ENCODE data around the gene TTLL5.

The TTLL5 gene

DNA sequence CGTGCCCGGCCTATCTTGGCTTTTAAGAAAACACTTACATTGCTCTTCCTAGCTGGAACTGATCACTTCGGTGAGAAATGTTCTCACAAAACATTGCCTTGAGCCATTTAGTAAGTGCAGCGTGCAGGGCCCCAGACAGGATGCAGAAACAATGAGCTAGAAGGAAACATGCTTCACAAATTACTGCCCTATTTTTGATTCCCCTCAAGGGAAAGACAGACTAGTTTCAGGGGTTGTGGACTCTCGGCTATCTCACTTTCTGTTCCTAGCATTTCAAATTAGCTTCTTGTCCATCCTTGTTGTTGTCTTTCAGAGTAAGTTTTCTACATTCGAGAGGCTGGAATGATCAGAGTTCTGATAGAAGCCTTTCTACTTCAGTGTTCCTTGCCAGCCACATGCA is 299.2 kb downstream of the TTLL5 start:
- Histone ChIP-seq H3K9me3 (ENCODE audit: low read length) (no peaks in the 10 kb centered on the region), H3K36me3 (ENCODE audit: insufficient read depth, low read length) (peaks cover 42% of the 10 kb centered on the region), H3K9ac (ENCODE audit: low read length) (no peak overlapping the region), H3K27me3 (ENCODE audit: control insufficient read depth in 1 of 2, insufficient read depth in 2 of 2, low read length in 2 of 2) (no peaks in the 10 kb centered on the region), H3K27ac (ENCODE audit: low read depth, low read length) (no peak overlapping the region), H3K4me3 (ENCODE audit: low read depth in 1 of 2, low read length in 2 of 2) (no peak overlapping the region), H3K4me1 (ENCODE audit: insufficient read depth, low read length) (no peaks in the 10 kb centered on the region)

DNA sequence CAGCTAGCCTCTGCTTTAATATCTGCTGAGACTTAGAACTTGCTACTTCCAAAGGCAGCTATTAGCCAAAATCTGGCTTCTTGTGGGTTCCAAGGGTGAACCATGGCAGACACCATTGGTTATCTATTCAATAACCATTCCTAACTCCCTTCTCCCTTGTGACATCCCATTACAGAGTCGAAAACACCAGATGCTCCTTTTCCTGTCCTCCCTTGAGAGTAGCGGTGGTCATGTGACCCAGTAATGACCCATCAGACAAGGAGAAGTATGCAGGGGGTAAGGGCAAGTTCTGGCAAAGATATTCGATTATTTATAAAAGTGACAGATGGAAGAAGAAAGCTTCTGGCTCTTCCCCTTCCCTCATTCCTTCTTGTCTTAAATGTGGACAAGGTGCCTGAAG is 300.6 kb downstream of the TTLL5 start:
- Histone ChIP-seq H3K9ac (ENCODE audit: low read length) (no peak overlapping the region), H3K36me3 (ENCODE audit: insufficient read depth, low read length) (peaks cover 56% of the 10 kb centered on the region), H3K4me1 (ENCODE audit: insufficient read depth, low read length) (no peaks in the 10 kb centered on the region), H3K9me3 (ENCODE audit: low read length) (no peaks in the 10 kb centered on the region), H3K27me3 (ENCODE audit: control insufficient read depth in 1 of 2, insufficient read depth in 2 of 2, low read length in 2 of 2) (no peaks in the 10 kb centered on the region), H3K27ac (ENCODE audit: low read depth, low read length) (no peak overlapping the region), H3K4me3 (ENCODE audit: low read depth in 1 of 2, low read length in 2 of 2) (no peak overlapping the region)

DNA sequence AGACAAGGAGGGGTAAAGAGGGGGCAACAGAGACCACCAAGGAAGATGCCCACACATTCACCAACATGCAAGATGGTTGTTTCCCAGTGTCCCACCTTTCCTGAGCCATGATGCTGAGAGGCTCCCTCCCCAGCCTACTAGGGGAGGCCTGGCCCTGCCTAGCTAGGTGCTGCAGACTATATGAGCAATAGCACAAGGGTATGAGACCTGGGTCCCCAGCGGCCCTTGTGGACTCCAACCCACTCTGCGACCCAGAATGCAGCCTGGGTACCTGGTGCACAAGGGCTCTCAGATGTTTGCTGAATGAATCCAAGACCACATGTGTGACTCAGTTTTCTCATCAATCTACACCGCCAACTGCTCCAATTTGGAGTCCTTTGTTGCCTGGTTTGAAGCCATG is 306.8 kb downstream of the TTLL5 start:
- H3K36me3 ChIP-seq (ENCODE audit: insufficient read depth, low read length): peaks cover 40% of the 10 kb centered on the region

DNA sequence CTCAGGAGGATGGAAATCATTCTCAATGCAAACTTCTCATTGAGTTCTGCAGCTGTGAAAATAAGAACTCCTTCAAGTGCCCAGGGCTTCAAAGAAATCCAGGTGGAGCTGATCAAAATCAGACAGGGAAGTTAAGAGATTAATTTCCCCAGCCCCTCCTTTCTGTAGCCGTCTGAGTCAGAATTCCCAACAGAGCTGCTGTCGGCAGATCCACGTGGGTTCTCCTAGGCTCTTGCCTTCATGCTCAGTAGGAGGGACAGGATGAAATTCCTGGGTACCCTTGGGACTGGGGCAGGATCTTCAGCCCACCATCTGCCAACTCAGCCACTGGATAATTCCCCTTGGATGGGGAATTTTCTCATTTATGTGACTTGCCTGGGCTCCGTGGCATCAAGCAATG is 307.4 kb downstream of the TTLL5 start:
- peaks cover 34% of the 10 kb centered on the region for H3K36me3 ChIP-seq (ENCODE audit: insufficient read depth, low read length)
- H3K27ac ChIP-seq (ENCODE audit: low read depth, low read length): no peak overlapping the region
- no peaks in the 10 kb centered on the region for H3K27me3 ChIP-seq (ENCODE audit: control insufficient read depth in 1 of 2, insufficient read depth in 2 of 2, low read length in 2 of 2)
- no peaks in the 10 kb centered on the region for H3K4me1 ChIP-seq (ENCODE audit: insufficient read depth, low read length)
- no peak overlapping the region for H3K9ac ChIP-seq (ENCODE audit: low read length)
- no peaks in the 10 kb centered on the region for H3K9me3 ChIP-seq (ENCODE audit: low read length)
- H3K4me3 ChIP-seq (ENCODE audit: low read depth in 1 of 2, low read length in 2 of 2): no peak overlapping the region

More for the DNA sequence above, 306.8 kb downstream of the TTLL5 start:
- Histone ChIP-seq H3K27me3 (ENCODE audit: control insufficient read depth in 1 of 2, insufficient read depth in 2 of 2, low read length in 2 of 2) (no peaks in the 10 kb centered on the region), H3K4me1 (ENCODE audit: insufficient read depth, low read length) (no peaks in the 10 kb centered on the region), H3K9me3 (ENCODE audit: low read length) (no peaks in the 10 kb centered on the region), H3K27ac (ENCODE audit: low read depth, low read length) (no peak overlapping the region), H3K9ac (ENCODE audit: low read length) (no peak overlapping the region), H3K4me3 (ENCODE audit: low read depth in 1 of 2, low read length in 2 of 2) (no peak overlapping the region)

DNA sequence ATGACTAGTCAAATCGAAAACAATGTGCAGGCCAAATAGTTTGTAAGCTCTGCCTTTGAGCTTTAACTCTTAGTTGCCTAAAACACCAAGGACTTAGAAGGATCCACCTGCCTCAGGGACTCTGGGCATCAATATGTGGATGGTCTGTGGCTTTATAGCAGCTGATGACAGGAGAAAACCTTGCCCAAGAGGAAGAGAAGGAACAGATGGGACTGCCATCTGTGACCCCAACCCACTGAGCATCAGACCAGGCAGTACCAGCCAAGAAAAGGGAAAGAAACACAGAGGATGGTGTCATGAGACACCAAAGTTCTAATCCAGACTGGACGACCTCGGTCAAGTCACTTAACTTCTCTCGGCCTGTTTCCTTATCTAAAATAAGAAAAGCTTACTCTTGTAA is 308.1 kb downstream of the TTLL5 start:
- peaks cover 32% of the 10 kb centered on the region for H3K36me3 ChIP-seq (ENCODE audit: insufficient read depth, low read length)
- H3K9ac ChIP-seq (ENCODE audit: low read length): no peak overlapping the region
- H3K4me3 ChIP-seq (ENCODE audit: low read depth in 1 of 2, low read length in 2 of 2): no peak overlapping the region
- no peaks in the 10 kb centered on the region for H3K4me1 ChIP-seq (ENCODE audit: insufficient read depth, low read length)
- H3K9me3 ChIP-seq (ENCODE audit: low read length): no peaks in the 10 kb centered on the region
- H3K27me3 ChIP-seq (ENCODE audit: control insufficient read depth in 1 of 2, insufficient read depth in 2 of 2, low read length in 2 of 2): no peaks in the 10 kb centered on the region
- H3K27ac ChIP-seq (ENCODE audit: low read depth, low read length): no peak overlapping the region

DNA sequence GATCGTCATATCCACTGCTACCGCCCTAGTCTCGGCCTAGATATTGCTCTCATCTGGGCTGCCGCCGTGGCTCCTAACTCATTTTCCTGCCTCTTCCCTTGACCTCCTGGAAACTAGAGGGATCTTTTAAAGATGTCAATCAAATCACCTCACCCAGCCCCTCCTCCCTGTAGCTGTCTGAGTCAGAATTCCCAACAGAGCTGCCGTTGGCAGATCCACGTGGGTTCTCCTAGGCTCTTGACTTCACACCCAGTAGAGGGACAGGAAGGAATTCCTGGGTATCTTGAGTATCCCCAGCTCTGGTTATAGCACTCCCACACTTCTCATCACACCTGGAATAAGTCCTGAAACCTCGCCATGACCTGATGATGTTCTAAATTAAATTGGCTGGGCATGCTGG is 308.8 kb downstream of the TTLL5 start:
- H3K36me3 ChIP-seq (ENCODE audit: insufficient read depth, low read length): peaks cover 29% of the 10 kb centered on the region
- H3K27me3 ChIP-seq (ENCODE audit: control insufficient read depth in 1 of 2, insufficient read depth in 2 of 2, low read length in 2 of 2): no peaks in the 10 kb centered on the region
- H3K9me3 ChIP-seq (ENCODE audit: low read length): no peaks in the 10 kb centered on the region
- H3K4me1 ChIP-seq (ENCODE audit: insufficient read depth, low read length): no peaks in the 10 kb centered on the region
- H3K27ac ChIP-seq (ENCODE audit: low read depth, low read length): no peak overlapping the region
- H3K4me3 ChIP-seq (ENCODE audit: low read depth in 1 of 2, low read length in 2 of 2): no peak overlapping the region
- H3K9ac ChIP-seq (ENCODE audit: low read length): no peak overlapping the region

DNA sequence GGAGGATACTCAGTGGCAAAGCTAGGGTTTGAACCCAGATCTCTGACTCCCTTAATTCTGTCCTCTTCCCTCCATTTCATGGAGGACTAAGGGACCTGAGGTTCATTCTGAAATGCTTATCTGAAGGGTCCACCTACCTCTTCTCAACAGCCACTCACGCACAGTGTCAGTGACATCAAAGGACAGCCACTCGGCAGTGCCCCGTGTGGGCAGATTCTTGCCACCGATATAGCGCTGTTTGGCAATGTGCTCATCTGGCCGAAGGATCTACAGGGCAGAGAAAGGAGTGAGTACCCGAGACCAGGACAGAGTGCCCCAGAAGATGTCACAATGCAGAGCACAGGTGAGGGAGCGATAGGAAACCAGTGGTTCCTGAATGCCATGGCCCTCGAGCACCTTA is 309.9 kb downstream of the TTLL5 start:
- Histone ChIP-seq H3K27ac (ENCODE audit: low read depth, low read length) (no peak overlapping the region), H3K27me3 (ENCODE audit: control insufficient read depth in 1 of 2, insufficient read depth in 2 of 2, low read length in 2 of 2) (no peaks in the 10 kb centered on the region), H3K4me3 (ENCODE audit: low read depth in 1 of 2, low read length in 2 of 2) (no peak overlapping the region), H3K9ac (ENCODE audit: low read length) (no peak overlapping the region), H3K9me3 (ENCODE audit: low read length) (no peaks in the 10 kb centered on the region), H3K4me1 (ENCODE audit: insufficient read depth, low read length) (no peaks in the 10 kb centered on the region), H3K36me3 (ENCODE audit: insufficient read depth, low read length) (peaks cover 18% of the 10 kb centered on the region)

DNA sequence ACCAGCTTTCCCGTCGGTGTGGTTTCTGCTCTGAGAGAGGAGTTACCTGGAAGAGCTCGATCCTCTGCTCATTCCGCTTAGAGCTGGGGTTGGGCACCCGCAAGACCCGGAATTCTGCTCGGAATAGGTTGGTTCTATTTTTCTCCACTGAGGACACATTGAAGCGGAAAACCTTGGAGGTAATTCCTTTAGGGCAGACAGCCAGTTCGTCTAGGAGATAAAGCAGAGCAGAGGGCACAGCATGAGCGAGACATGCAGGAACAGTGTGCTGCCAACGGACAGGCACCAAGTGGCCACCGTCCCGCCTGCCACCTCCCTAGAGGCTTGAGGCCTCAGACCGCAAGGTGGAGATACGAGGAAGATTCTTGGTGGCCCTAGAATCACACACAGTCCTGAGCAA is 310.5 kb downstream of the TTLL5 start:
- Histone ChIP-seq H3K27me3 (ENCODE audit: control insufficient read depth in 1 of 2, insufficient read depth in 2 of 2, low read length in 2 of 2) (no peaks in the 10 kb centered on the region), H3K4me1 (ENCODE audit: insufficient read depth, low read length) (no peaks in the 10 kb centered on the region), H3K27ac (ENCODE audit: low read depth, low read length) (no peak overlapping the region), H3K9me3 (ENCODE audit: low read length) (no peaks in the 10 kb centered on the region), H3K4me3 (ENCODE audit: low read depth in 1 of 2, low read length in 2 of 2) (no peak overlapping the region), H3K36me3 (ENCODE audit: insufficient read depth, low read length) (peaks cover 12% of the 10 kb centered on the region), H3K9ac (ENCODE audit: low read length) (no peak overlapping the region)

DNA sequence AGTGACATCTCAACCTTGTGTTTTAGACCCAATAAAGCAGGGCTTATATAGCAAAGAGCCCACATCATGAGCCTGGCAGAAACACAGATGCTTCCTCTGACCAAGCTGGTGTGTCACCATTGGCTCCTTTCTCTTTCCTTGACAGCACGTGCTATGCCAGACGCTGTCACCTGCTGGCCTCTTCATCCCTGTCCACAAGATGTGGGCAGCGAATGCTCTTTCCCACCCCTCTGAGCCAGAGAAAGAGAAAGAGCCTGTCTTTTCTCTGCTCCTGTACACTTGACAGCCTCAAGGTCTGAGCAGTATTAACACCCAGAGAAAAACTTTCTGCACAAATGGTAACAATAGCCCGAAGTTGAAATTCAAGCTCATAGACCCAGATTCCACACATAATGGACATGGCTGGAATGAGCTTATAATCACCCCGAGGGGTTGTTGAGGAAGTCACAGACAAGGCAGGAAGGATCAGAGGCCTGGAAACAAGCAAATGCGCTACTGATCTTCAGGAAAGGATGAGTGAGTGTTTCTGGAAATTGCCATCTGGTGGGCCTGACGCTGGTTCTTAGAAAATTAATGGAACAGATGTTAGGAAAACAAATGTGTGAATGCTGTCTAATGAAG is 311.9 kb downstream of the TTLL5 start:
- Histone ChIP-seq H3K4me1 (ENCODE audit: insufficient read depth, low read length) (no peaks in the 10 kb centered on the region), H3K36me3 (ENCODE audit: insufficient read depth, low read length) (peaks cover 10% of the 10 kb centered on the region), H3K27ac (ENCODE audit: low read depth, low read length) (no peak overlapping the region), H3K9ac (ENCODE audit: low read length) (no peak overlapping the region), H3K9me3 (ENCODE audit: low read length) (no peaks in the 10 kb centered on the region), H3K4me3 (ENCODE audit: low read depth in 1 of 2, low read length in 2 of 2) (no peak overlapping the region), H3K27me3 (ENCODE audit: control insufficient read depth in 1 of 2, insufficient read depth in 2 of 2, low read length in 2 of 2) (no peaks in the 10 kb centered on the region)

DNA sequence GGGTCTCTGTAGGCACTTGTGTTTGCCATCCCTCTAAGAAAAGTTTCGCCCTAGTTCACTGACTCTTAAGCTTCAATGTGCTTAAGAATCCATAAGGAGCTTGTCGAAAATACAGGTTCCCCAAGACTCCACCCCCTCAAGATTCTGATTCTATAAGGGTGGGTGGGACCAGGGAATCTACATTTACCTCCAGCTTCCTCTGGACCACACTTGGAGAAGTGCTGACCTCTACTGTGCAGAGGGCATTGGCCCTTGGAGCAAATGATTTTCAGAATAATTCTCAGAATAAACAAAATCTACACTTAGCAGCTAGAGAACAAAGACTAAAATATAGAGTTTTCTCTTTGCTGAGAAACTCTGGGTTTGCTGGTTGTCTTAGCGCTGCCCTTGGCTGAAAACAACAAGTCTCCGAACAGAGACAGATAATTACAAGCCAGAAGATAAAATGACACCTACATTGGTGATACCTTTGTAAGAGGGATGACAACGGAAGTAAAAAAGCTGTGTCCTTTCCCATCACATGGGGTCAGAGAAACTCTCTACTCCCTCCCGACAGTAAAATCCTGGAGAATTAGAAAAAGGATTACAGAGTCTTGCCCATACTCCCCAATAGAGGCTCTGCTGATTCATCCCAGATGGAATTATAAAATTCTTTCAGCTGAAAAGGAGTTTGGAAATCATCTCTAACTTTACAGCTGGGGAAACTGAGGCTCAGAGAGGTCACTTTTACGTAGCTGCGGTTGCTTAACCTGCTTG is 316.0 kb downstream of the TTLL5 start:
- Histone ChIP-seq H3K27ac (ENCODE audit: low read depth, low read length) (no peak overlapping the region), H3K4me3 (ENCODE audit: low read depth in 1 of 2, low read length in 2 of 2) (no peak overlapping the region), H3K9ac (ENCODE audit: low read length) (no peak overlapping the region), H3K27me3 (ENCODE audit: control insufficient read depth in 1 of 2, insufficient read depth in 2 of 2, low read length in 2 of 2) (no peaks in the 10 kb centered on the region), H3K36me3 (ENCODE audit: insufficient read depth, low read length) (no peaks in the 10 kb centered on the region), H3K4me1 (ENCODE audit: insufficient read depth, low read length) (peaks cover 26% of the 10 kb centered on the region), H3K9me3 (ENCODE audit: low read length) (no peaks in the 10 kb centered on the region)

DNA sequence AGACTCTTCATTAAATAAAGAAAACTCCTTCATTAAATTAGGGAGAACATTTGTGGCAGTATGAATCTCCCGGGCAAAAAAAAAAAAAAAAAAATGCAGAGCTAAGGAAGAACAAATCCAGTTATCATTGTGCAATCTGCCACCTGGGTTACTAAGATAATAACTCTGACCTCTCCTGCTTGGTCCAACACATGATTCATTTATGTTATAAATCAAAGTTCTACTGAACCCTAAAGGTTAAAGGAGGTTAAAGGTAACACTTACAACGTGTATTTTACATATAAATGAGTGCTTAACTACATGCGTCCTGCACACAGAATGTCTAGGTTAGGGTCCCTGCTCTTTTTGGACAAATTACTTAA is 316.5 kb downstream of the TTLL5 start:
- Histone ChIP-seq H3K4me3 (ENCODE audit: low read depth in 1 of 2, low read length in 2 of 2) (no peak overlapping the region), H3K9ac (ENCODE audit: low read length) (no peak overlapping the region), H3K27me3 (ENCODE audit: control insufficient read depth in 1 of 2, insufficient read depth in 2 of 2, low read length in 2 of 2) (no peaks in the 10 kb centered on the region), H3K4me1 (ENCODE audit: insufficient read depth, low read length) (peaks cover 26% of the 10 kb centered on the region), H3K27ac (ENCODE audit: low read depth, low read length) (no peak overlapping the region), H3K9me3 (ENCODE audit: low read length) (no peaks in the 10 kb centered on the region), H3K36me3 (ENCODE audit: insufficient read depth, low read length) (no peaks in the 10 kb centered on the region)

DNA sequence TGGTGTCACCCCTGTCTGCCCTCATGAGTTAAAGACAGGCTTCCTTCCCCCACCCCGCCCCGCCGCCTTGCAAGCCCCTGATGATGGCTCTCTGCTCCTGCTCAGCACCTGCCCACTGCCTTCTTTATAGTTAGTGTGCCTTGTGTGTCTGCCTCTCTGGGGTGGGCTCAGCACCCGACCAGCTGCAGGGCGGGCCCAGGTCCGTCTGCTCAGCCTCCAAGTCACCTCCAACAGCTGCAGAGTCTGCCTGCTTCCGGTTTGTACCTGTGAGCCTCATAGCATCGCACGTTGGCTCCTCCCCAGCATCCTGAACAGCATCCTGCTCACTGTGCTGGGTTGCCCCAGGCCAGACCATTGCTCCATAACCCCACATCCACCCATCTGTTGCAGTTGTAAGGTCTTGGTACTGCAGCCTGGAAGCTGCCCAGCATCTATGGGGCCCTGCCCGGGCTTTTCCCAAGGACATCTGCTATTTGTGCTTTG is 317.2 kb downstream of the TTLL5 start:
- no peak overlapping the region for H3K9ac ChIP-seq (ENCODE audit: low read length)
- no peak overlapping the region for H3K27ac ChIP-seq (ENCODE audit: low read depth, low read length)
- no peaks in the 10 kb centered on the region for H3K9me3 ChIP-seq (ENCODE audit: low read length)
- peaks cover 26% of the 10 kb centered on the region for H3K4me1 ChIP-seq (ENCODE audit: insufficient read depth, low read length)
- H3K4me3 ChIP-seq (ENCODE audit: low read depth in 1 of 2, low read length in 2 of 2): peak overlapping the region in 1 of 2 donors; percentile 59
- H3K27me3 ChIP-seq (ENCODE audit: control insufficient read depth in 1 of 2, insufficient read depth in 2 of 2, low read length in 2 of 2): no peaks in the 10 kb centered on the region
- no peaks in the 10 kb centered on the region for H3K36me3 ChIP-seq (ENCODE audit: insufficient read depth, low read length)
